ENCODE data around the gene CORO6. TPM values are rescaled to one million over a fixed set of nuclear protein-coding genes. Genes with fewer than 3 reads are reported as not detected.

CORO6 gene
- total and polyA plus RNA-seq, 10 of the 15 experiments (the other 5 are each of a cell fraction or from before 2014, with no cell fraction given) = 0.26 to 5.0 (median 1.7) TPM; not detected in 1

- no peak overlapping the region for H3K9ac ChIP-seq (ENCODE audit: control insufficient read depth, insufficient read depth, low read length)
- H3K4me1 ChIP-seq (ENCODE audit: control insufficient read depth, insufficient read depth, low read length) = peaks cover 8% of the 10 kb centered on the region
- CTCF ChIA-PET = interaction anchor here (0.6 to 4.0 kb wide), 11 partner anchors 10 to 266 kb away, joined by 3 to 18 read pairs (median 5); no protein-coding TSS in a partner anchor
- SMC1A ChIA-PET (ENCODE audit: uncharacterized antibody, unreplicated experiment) = interaction anchor here (0.7 to 2.6 kb wide), 20 partner anchors 10 to 364 kb away, joined by 3 to 21 read pairs (median 3); no protein-coding TSS in a partner anchor
- H3K27ac ChIP-seq (ENCODE audit: control insufficient read depth, insufficient read depth) = peak overlapping the region; percentile 4
- RAD21 ChIA-PET (ENCODE audit: unreplicated experiment) = interaction anchor here (0.7 to 2.6 kb wide), 14 partner anchors 10 to 266 kb away, joined by 3 to 21 read pairs (median 4); no protein-coding TSS in a partner anchor
- WGBS (ENCODE audit: insufficient coverage, insufficient replicate concordance, low lambda C conversion rate, missing lambda C conversion rate) = 5% methylated on average over 2 of the region's 2 CpGs
- no peaks in the 10 kb centered on the region for H3K79me2 ChIP-seq (ENCODE audit: control insufficient read depth, insufficient read depth, low read length)
- H3K27me3 ChIP-seq (replicated peaks in 1 of 2; ENCODE audit: control insufficient read depth in 2 of 2, insufficient read depth in 2 of 2, low read length in 1 of 2) = no peaks in the 10 kb centered on the region
- peaks cover 5 to 40% of the 10 kb centered on the region in 2 experiments for H3K36me3 ChIP-seq (ENCODE audit: control insufficient read depth in 2 of 2, insufficient read depth in 2 of 2, low read length in 1 of 2)
- in situ Hi-C loops (cut with MboI) (no loop called here), intact Hi-C loops (cut with micrococcal nuclease; ENCODE audit: unreplicated experiment) (no loop called here)
- no peak overlapping the region for H3K4me3 ChIP-seq
- no peak overlapping the region for H3K4me2 ChIP-seq (ENCODE audit: control insufficient read depth, insufficient read depth)
- H2AFZ ChIP-seq (ENCODE audit: control insufficient read depth, low read depth, low read length) = no peak overlapping the region
- no peaks in the 10 kb centered on the region for H4K20me1 ChIP-seq (ENCODE audit: control insufficient read depth, insufficient read depth)
- ATAC-seq (peak; percentile 60), FAIRE-seq (no peak), DNase-seq (ENCODE audit: low read depth, low spot score) (no peak)
- POLR2A ChIA-PET = interaction anchor here (0.7 to 2.1 kb wide), 9 partner anchors 9 to 114 kb away, joined by 3 to 10 read pairs (median 4); no protein-coding TSS in a partner anchor
- TSS peak; percentile 7 for BruUV-seq (replicated peaks)
- H3K9me3 ChIP-seq (replicated peaks; ENCODE audit: control insufficient read depth, insufficient read depth, low read length) = no peaks in the 10 kb centered on the region
- TF ChIP-seq KDM1A (IDR thresholded peaks at IDR 0.05; ENCODE audit: borderline replicate concordance) (no peak), EED (IDR thresholded peaks at IDR 0.05; ENCODE audit: low read depth) (0 out of 2 replicates have a peak, but pooled peaks have one; percentile 36), BACH1 (IDR thresholded peaks at IDR 0.05; ENCODE audit: borderline replicate concordance) (no peak), MEF2A (IDR thresholded peaks at IDR 0.05; ENCODE audit: insufficient read depth, low read depth, low read length) (peak; percentile 74), ATF3 (IDR thresholded peaks at IDR 0.05; ENCODE audit: borderline replicate concordance, extremely low read depth, low read depth, low read length) (no peak), IRF4 (IDR thresholded peaks at IDR 0.05; ENCODE audit: low read depth, low read length) (0 out of 2 replicates have a peak, but pooled peaks have one; percentile 12), RUNX3 (IDR thresholded peaks at IDR 0.05; ENCODE audit: low read length) (peak; percentile 48; the same call in 1 of the 2 replicates), DPF2 (IDR thresholded peaks at IDR 0.05) (peak; percentile 28; the same call in 1 of the 2 replicates), ZNF687 (IDR thresholded peaks at IDR 0.05) (no peak), CREM (IDR thresholded peaks at IDR 0.05; ENCODE audit: low read depth) (peak; percentile 22; the same call in 1 of the 2 replicates), GATAD2B (conservative IDR thresholded peaks at IDR 0.05; ENCODE audit: low read depth) (0 out of 2 replicates have a peak, but pooled peaks have one; percentile 23), JUNB (IDR thresholded peaks at IDR 0.05) (peak; percentile 82), IKZF2 (IDR thresholded peaks at IDR 0.05) (peak; percentile 49 to 51; a peak in 3 of 4 replicates), IKZF1 (conservative IDR thresholded peaks at IDR 0.05) (peak; percentile 58; the same call in 1 of the 2 replicates), NFIC (IDR thresholded peaks at IDR 0.05; ENCODE audit: low read depth, low read length) (peak; percentile 76; the same call in 1 of the 2 replicates)
Measured at GRCh38 chr17:29664743-29665480, 42.2 kb upstream of the CORO6 start.
